ACC112 (cell line): Measurements from ENCODE around the gene TAS2R43.
"Not testable (repeated sequence)": the region's sequence is repeated elsewhere in the genome, so short reads cannot be mapped to it uniquely, and the experiment has no call there.

ENCODE experiments used
- H2AFZ ChIP-seq: fragments of 200-600 bp; sonication (generic); one replicate; pipeline ENCODE4 v1.6.0; 2017; ENCODE audit warnings: antibody characterized with exemption, low read length; ENCODE audit not compliant: unreplicated experiment
- H3K27ac ChIP-seq: fragments of 200-600 bp; sonication (generic); 2 replicates; pipeline ENCODE4 v1.5.1; 2014; ENCODE audit warnings: low read depth, mild to moderate bottlenecking, antibody characterized with exemption, low read length, moderate library complexity
- H3K27me3 ChIP-seq: fragments of 200-600 bp; sonication (generic); 2 replicates; pipeline ENCODE4 v1.6.1; 2014; ENCODE audit warnings: mild to moderate bottlenecking, antibody characterized with exemption, low read length, moderate library complexity, mixed read lengths; ENCODE audit not compliant: insufficient read depth
- H3K36me3 ChIP-seq: fragments of 200-600 bp; sonication (generic); 2 replicates; pipeline ENCODE4 v1.6.1; 2016; ENCODE audit warnings: mild to moderate bottlenecking, antibody characterized with exemption, low read length, moderate library complexity, mixed read lengths; ENCODE audit not compliant: insufficient read depth
- H3K4me1 ChIP-seq: fragments of 200-600 bp; sonication (generic); one replicate; pipeline ENCODE4 v1.6.1; 2016; ENCODE audit warnings: low read length, mixed read lengths; ENCODE audit not compliant: insufficient read depth, unreplicated experiment, control insufficient read depth
- H3K4me3 ChIP-seq: fragments of 200-600 bp; sonication (generic); 2 replicates; pipeline ENCODE4 v1.5.1; 2014; ENCODE audit warnings: mild to moderate bottlenecking, low read depth, low read length
- H3K79me2 ChIP-seq: fragments of 200-600 bp; sonication (generic); one replicate; pipeline ENCODE4 v1.6.0; 2016; ENCODE audit warnings: low read length; ENCODE audit not compliant: control insufficient read depth, unreplicated experiment, insufficient read depth

TAS2R43 gene

GRCh38 chr12:11092128-11092527 lies at the start of gene TAS2R43:
TAS2R43 (minus strand) TSS chr12:11092313; CDS start chr12:11092229, 84 bp downstream.
- Histone ChIP-seq H2AFZ (no peak within 1 kb of the TSS), H3K36me3 (no peaks in the 10 kb centered on the region)

GRCh38 chr12:11136075-11136474 lies 44.0 kb upstream of the TAS2R43 start:
- H3K27me3 ChIP-seq, result no peaks in the 10 kb centered on the region
- no peak overlapping the region for H2AFZ ChIP-seq
- H3K27ac ChIP-seq, result no peak overlapping the region
- peaks cover 46% of the 10 kb centered on the region for H3K79me2 ChIP-seq
- H3K4me1 ChIP-seq, result no peaks in the 10 kb centered on the region
- no peak overlapping the region for H3K4me3 ChIP-seq
- peaks cover 6% of the 10 kb centered on the region; the same call in 1 of the 2 replicates for H3K36me3 ChIP-seq

More at GRCh38 chr12:11092128-11092527, at the start of gene TAS2R43:
- Histone ChIP-seq H3K4me1 (no peaks in the 10 kb centered on the region), H3K4me3 (no peak within 1 kb of the TSS), H3K27ac (no peak within 1 kb of the TSS), H3K27me3 (no peaks in the 10 kb centered on the region), H3K79me2 (peaks cover 3% of the 10 kb centered on the region)

GRCh38 chr12:11134305-11134704 lies 42.2 kb upstream of the TAS2R43 start, which contains the start of gene TAS2R30:
TAS2R30 (minus strand) TSS chr12:11134644; CDS start chr12:11134244, 400 bp downstream.
- no peaks in the 10 kb centered on the region for H3K4me1 ChIP-seq
- no peak within 1 kb of the TSS for H2AFZ ChIP-seq
- H3K79me2 ChIP-seq, result peaks cover 49% of the 10 kb centered on the region

GRCh38 chr12:11133816-11134215 lies 41.7 kb upstream of the TAS2R43 start:
- H3K4me3 ChIP-seq, result no peak overlapping the region
- H3K79me2 ChIP-seq, result peaks cover 51% of the 10 kb centered on the region
- peaks cover 2% of the 10 kb centered on the region; the same call in 1 of the 2 replicates for H3K36me3 ChIP-seq
- H3K27ac ChIP-seq, result no peak overlapping the region
- no peaks in the 10 kb centered on the region for H3K4me1 ChIP-seq
- no peaks in the 10 kb centered on the region for H3K27me3 ChIP-seq
- H2AFZ ChIP-seq, result no peak overlapping the region

More at GRCh38 chr12:11134305-11134704, 42.2 kb upstream of the TAS2R43 start, which contains the start of gene TAS2R30:
- peaks cover 2% of the 10 kb centered on the region; the same call in 1 of the 2 replicates for H3K36me3 ChIP-seq
- no peaks in the 10 kb centered on the region for H3K27me3 ChIP-seq
- no peak within 1 kb of the TSS for H3K27ac ChIP-seq
- H3K4me3 ChIP-seq, result no peak within 1 kb of the TSS

- no peak overlapping the region for H2AFZ ChIP-seq
- no peak overlapping the region for H3K27ac ChIP-seq
- peaks cover 4% of the 10 kb centered on the region for H3K36me3 ChIP-seq
- H3K4me3 ChIP-seq, result no peak overlapping the region
- no peaks in the 10 kb centered on the region for H3K4me1 ChIP-seq
- H3K79me2 ChIP-seq, result peaks cover 49% of the 10 kb centered on the region
- H3K27me3 ChIP-seq, result no peaks in the 10 kb centered on the region
These were observed 41.0 kb upstream of the TAS2R43 start for GRCh38 chr12:11133162-11133561.

GRCh38 chr12:11130999-11131398 lies 38.9 kb upstream of the TAS2R43 start:
- H3K4me1 ChIP-seq, result no peaks in the 10 kb centered on the region
- no peak overlapping the region for H3K4me3 ChIP-seq
- no peaks in the 10 kb centered on the region for H3K27me3 ChIP-seq
- H3K27ac ChIP-seq, result no peak overlapping the region
- no peak overlapping the region for H2AFZ ChIP-seq
- peaks cover 45% of the 10 kb centered on the region for H3K79me2 ChIP-seq
- peaks cover 18% of the 10 kb centered on the region for H3K36me3 ChIP-seq

- H3K36me3 ChIP-seq, result peaks cover 18% of the 10 kb centered on the region
- peaks cover 42% of the 10 kb centered on the region for H3K79me2 ChIP-seq
- H3K27me3 ChIP-seq, result no peaks in the 10 kb centered on the region
- no peak overlapping the region for H3K4me3 ChIP-seq
- no peak overlapping the region for H2AFZ ChIP-seq
- H3K27ac ChIP-seq, result no peak overlapping the region
- no peaks in the 10 kb centered on the region for H3K4me1 ChIP-seq
These were observed 38.3 kb upstream of the TAS2R43 start for GRCh38 chr12:11130382-11130781.

GRCh38 chr12:11114130-11114529 lies 22.0 kb upstream of the TAS2R43 start:
- not testable (repeated sequence) for H3K27me3 ChIP-seq, H3K36me3 ChIP-seq, H2AFZ ChIP-seq, H3K27ac ChIP-seq, H3K4me3 ChIP-seq, H3K4me1 ChIP-seq
- peaks cover 72% of the 10 kb centered on the region for H3K79me2 ChIP-seq

GRCh38 chr12:11111213-11111612 lies 19.1 kb upstream of the TAS2R43 start:
- H3K4me1 ChIP-seq, H3K27ac ChIP-seq, H2AFZ ChIP-seq, H3K27me3 ChIP-seq, H3K4me3 ChIP-seq, H3K36me3 ChIP-seq: not testable (repeated sequence)
- peaks cover 81% of the 10 kb centered on the region for H3K79me2 ChIP-seq

- Histone ChIP-seq H3K4me1 (no peaks in the 10 kb centered on the region), H3K36me3 (peaks cover 17% of the 10 kb centered on the region), H3K4me3 (no peak overlapping the region), H3K79me2 (peaks cover 71% of the 10 kb centered on the region), H3K27me3 (no peaks in the 10 kb centered on the region), H2AFZ (no peak overlapping the region), H3K27ac (no peak overlapping the region)
These were observed 16.7 kb upstream of the TAS2R43 start for GRCh38 chr12:11108862-11109261.

GRCh38 chr12:11107719-11108118 lies 15.6 kb upstream of the TAS2R43 start:
- Histone ChIP-seq H3K4me1 (no peaks in the 10 kb centered on the region), H3K27ac (no peak overlapping the region), H3K27me3 (no peaks in the 10 kb centered on the region), H3K4me3 (no peak overlapping the region), H3K36me3 (peaks cover 17% of the 10 kb centered on the region), H3K79me2 (peaks cover 64% of the 10 kb centered on the region), H2AFZ (no peak overlapping the region)
